ENCODE results near the gene PEPD.

- TF ChIP-seq, protein P1, sequence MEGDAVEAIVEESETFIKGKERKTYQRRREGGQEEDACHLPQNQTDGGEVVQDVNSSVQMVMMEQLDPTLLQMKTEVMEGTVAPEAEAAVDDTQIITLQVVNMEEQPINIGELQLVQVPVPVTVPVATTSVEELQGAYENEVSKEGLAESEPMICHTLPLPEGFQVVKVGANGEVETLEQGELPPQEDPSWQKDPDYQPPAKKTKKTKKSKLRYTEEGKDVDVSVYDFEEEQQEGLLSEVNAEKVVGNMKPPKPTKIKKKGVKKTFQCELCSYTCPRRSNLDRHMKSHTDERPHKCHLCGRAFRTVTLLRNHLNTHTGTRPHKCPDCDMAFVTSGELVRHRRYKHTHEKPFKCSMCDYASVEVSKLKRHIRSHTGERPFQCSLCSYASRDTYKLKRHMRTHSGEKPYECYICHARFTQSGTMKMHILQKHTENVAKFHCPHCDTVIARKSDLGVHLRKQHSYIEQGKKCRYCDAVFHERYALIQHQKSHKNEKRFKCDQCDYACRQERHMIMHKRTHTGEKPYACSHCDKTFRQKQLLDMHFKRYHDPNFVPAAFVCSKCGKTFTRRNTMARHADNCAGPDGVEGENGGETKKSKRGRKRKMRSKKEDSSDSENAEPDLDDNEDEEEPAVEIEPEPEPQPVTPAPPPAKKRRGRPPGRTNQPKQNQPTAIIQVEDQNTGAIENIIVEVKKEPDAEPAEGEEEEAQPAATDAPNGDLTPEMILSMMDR (IDR thresholded peaks at IDR 0.05; ENCODE audit: low read length): no peak
- no peak for TF ChIP-seq EZH2 (IDR thresholded peaks at IDR 0.05; ENCODE audit: borderline replicate concordance, low read length)
Measured at GRCh38 chr19:33497131-33497777, 24.3 kb downstream of the PEPD start.

All from OCI-LY1 (cell line).